ENCODE data around the gene GCNT2.
"Not testable (repeated sequence)": the region's sequence is repeated elsewhere in the genome, so short reads cannot be mapped to it uniquely, and the experiment has no call there.

GCNT2 gene

GRCh38 chr6:10521104-10521808 lies at the start of gene GCNT2:
GCNT2 (plus strand) TSS chr6:10521351; CDS start chr6:10528912, 7,561 bp downstream.
- peak; percentile 49 for DNase-seq

GRCh38 chr6:10472634-10473033 lies 48.5 kb upstream of the GCNT2 start:
- no peak for DNase-seq

GRCh38 chr6:10478187-10479040 lies 42.7 kb upstream of the GCNT2 start:
- peak; percentile 62 for DNase-seq

GRCh38 chr6:10479939-10480700 lies 41.0 kb upstream of the GCNT2 start:
- no peak for DNase-seq

- no peak for DNase-seq
Observed at GRCh38 chr6:10481101-10481500, 40.0 kb upstream of the GCNT2 start.

- DNase-seq: no peak
Observed at GRCh38 chr6:10482636-10483257, 38.4 kb upstream of the GCNT2 start.

- no peak for DNase-seq
Observed at GRCh38 chr6:10484912-10485311, 36.2 kb upstream of the GCNT2 start.

- no peak for DNase-seq
Observed at GRCh38 chr6:10485406-10485805, 35.7 kb upstream of the GCNT2 start.

- no peak for DNase-seq
Observed at GRCh38 chr6:10486215-10486614, 34.9 kb upstream of the GCNT2 start.

GRCh38 chr6:10486944-10487588 lies 34.1 kb upstream of the GCNT2 start:
- not testable (repeated sequence) for DNase-seq

- DNase-seq: no peak
Observed at GRCh38 chr6:10487668-10488327, 33.4 kb upstream of the GCNT2 start.

GRCh38 chr6:10491463-10491862 lies 29.7 kb upstream of the GCNT2 start:
- no peak for DNase-seq

- not testable (repeated sequence) for DNase-seq
Observed at GRCh38 chr6:10491905-10492304, 29.2 kb upstream of the GCNT2 start.

GRCh38 chr6:10495029-10495428 lies 26.1 kb upstream of the GCNT2 start:
- DNase-seq: no peak

GRCh38 chr6:10505529-10505928 lies 15.6 kb upstream of the GCNT2 start:
- peak; percentile 92 for DNase-seq

- no peak for DNase-seq
Observed at GRCh38 chr6:10507298-10507697, 13.9 kb upstream of the GCNT2 start.

GRCh38 chr6:10507715-10508114 lies 13.4 kb upstream of the GCNT2 start:
- no peak for DNase-seq

GRCh38 chr6:10510592-10511367 lies 10.4 kb upstream of the GCNT2 start:
- peak; percentile 71 for DNase-seq

- DNase-seq: no peak
Observed at GRCh38 chr6:10511477-10511876, 9.7 kb upstream of the GCNT2 start.

- no peak for DNase-seq
Observed at GRCh38 chr6:10513544-10513943, 7.6 kb upstream of the GCNT2 start.
